Measurements from ENCODE around the gene KATNB1. TPM values are rescaled to one million over a fixed set of nuclear protein-coding genes. Genes with fewer than 3 reads are reported as not detected.

The KATNB1 gene
- polyA plus RNA-seq, 2 of the 4 experiments (the other 2 are of a cell fraction): 21.0 to 21.1 TPM

GRCh38 chr16:57694725-57695679 is 40.6 kb upstream of the KATNB1 start, which contains the start of gene DRC7:
DRC7 (plus strand) TSS chr16:57694806; CDS start chr16:57697950, 3,144 bp downstream.
- WGBS (ENCODE audit: missing lambda C conversion rate): 49% methylated on average over 8 of the region's 8 CpGs
- POLR2A ChIA-PET: no interaction called here

GRCh38 chr16:57695680-57696069 is 39.9 kb upstream of the KATNB1 start:
- ChIA-PET CTCF (interaction anchor here (0.9 to 1.6 kb wide), 2 partner anchors 47 to 105 kb away, joined by 3 to 7 read pairs; no protein-coding TSS in a partner anchor), POLR2A (no interaction called here)
- no peak for DNase-seq (ENCODE audit: low read depth in 1 of 2, low spot score in 1 of 2)
- H3K4me1 ChIP-seq: peaks cover 5% of the 10 kb centered on the region; the same call in 1 of the 3 replicates
- no peaks in the 10 kb centered on the region for H3K9me3 ChIP-seq
- TF ChIP-seq MAFK (IDR thresholded peaks at IDR 0.05; ENCODE audit: partially characterized antibody) (no peak), HEYL (CRISPR knock-in tag; IDR thresholded peaks at IDR 0.05) (no peak), NPAS2 (CRISPR knock-in tag; IDR thresholded peaks at IDR 0.05; ENCODE audit: borderline replicate concordance) (no peak), ZSCAN20 (CRISPR knock-in tag; IDR thresholded peaks at IDR 0.05) (no peak), EHF (CRISPR knock-in tag; IDR thresholded peaks at IDR 0.05) (no peak), ZNF302 (CRISPR knock-in tag; IDR thresholded peaks at IDR 0.05) (no peak), RARB (CRISPR knock-in tag; IDR thresholded peaks at IDR 0.05) (no peak), ELK1 (IDR thresholded peaks at IDR 0.05; ENCODE audit: low read depth, low read length) (no peak), CEBPB (IDR thresholded peaks at IDR 0.05) (no peak), MYC (IDR thresholded peaks at IDR 0.05; ENCODE audit: borderline replicate concordance, low read length) (no peak)
- H3K4me2 ChIP-seq: no peak overlapping the region
- 47% methylated on average over 5 of the region's 5 CpGs for WGBS (ENCODE audit: missing lambda C conversion rate)
- H3K27ac ChIP-seq: no peak overlapping the region
- no peak for FAIRE-seq
- H3K4me3 ChIP-seq: no peak overlapping the region
- no peak for ATAC-seq

More at GRCh38 chr16:57694725-57695679, 40.6 kb upstream of the KATNB1 start, which contains the start of gene DRC7:
- CTCF ChIA-PET: interaction anchor here (0.9 to 1.2 kb wide), 3 partner anchors 104 to 204 kb away, joined by 3 to 4 read pairs (median 3); no protein-coding TSS in a partner anchor
- H3K4me3 ChIP-seq: peak within 1 kb of the TSS; percentile 29; the same call in 1 of the 3 replicates
- H3K4me2 ChIP-seq: peak within 1 kb of the TSS; percentile 72
- H3K4me1 ChIP-seq: peaks cover 5% of the 10 kb centered on the region; the same call in 1 of the 3 replicates
- H3K27ac ChIP-seq: peak within 1 kb of the TSS in 1 of 2 experiments; percentile 64; a peak in 2 of 6 replicates
- no peaks in the 10 kb centered on the region for H3K9me3 ChIP-seq
- DNase-seq (ENCODE audit: low read depth in 1 of 2, low spot score in 1 of 2): peak; percentile 68 to 93
- ATAC-seq: peak; percentile 91 to 96
- TF ChIP-seq SREBF2 (IDR thresholded peaks at IDR 0.05): no peak
- TF ChIP-seq CEBPB (IDR thresholded peaks at IDR 0.05): no peak
- no peak for TF ChIP-seq HEYL (CRISPR knock-in tag; IDR thresholded peaks at IDR 0.05)
- TF ChIP-seq, protein P1, sequence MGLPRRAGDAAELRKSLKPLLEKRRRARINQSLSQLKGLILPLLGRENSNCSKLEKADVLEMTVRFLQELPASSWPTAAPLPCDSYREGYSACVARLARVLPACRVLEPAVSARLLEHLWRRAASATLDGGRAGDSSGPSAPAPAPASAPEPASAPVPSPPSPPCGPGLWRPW (IDR thresholded peaks at IDR 0.05): no peak
- no peak for FAIRE-seq

DNA sequence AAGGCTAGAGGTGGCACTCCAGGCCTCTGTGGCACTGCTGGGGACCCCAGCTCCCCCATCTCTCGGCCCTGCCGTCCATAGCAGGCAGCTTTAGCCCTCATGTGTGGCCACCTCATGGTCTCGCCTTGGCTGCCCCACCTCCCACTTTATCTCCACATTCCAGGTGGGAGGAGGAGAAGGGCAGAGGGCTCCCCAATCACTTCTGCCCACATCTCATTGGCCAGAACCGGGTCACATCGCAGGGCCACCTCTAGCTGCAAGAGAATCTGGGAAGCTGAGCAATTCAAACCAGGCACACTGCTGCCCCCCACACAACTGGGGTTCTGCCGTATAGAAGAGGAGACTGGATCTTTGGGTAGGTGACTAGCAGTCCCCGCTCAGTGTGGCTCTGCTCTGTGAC is 39.3 kb upstream of the KATNB1 start:
- no peak for ATAC-seq
- no peak overlapping the region for H3K27ac ChIP-seq
- TF ChIP-seq SREBF2 (IDR thresholded peaks at IDR 0.05): no peak
- H3K4me3 ChIP-seq: no peak overlapping the region
- no peak overlapping the region for H3K4me2 ChIP-seq
- no peaks in the 10 kb centered on the region for H3K9me3 ChIP-seq
- 71% methylated on average over 7 of the region's 7 CpGs for WGBS (ENCODE audit: missing lambda C conversion rate)
- peaks cover 5% of the 10 kb centered on the region; the same call in 1 of the 3 replicates for H3K4me1 ChIP-seq
- POLR2A ChIA-PET: no interaction called here
- FAIRE-seq: no peak
- CTCF ChIA-PET: interaction anchor here (1.6 kb wide), 1 partner anchor 47 kb away, joined by 7 read pairs; no protein-coding TSS in a partner anchor
- no peak for DNase-seq (ENCODE audit: low read depth in 1 of 2, low spot score in 1 of 2)

- Histone ChIP-seq H3K9me3 (no peaks in the 10 kb centered on the region), H3K4me3 (no peak overlapping the region), H3K4me2 (no peak overlapping the region), H3K27ac (no peak overlapping the region), H3K4me1 (peaks cover 5% of the 10 kb centered on the region; the same call in 1 of the 3 replicates)
- 88% methylated on average over 17 of the region's 17 CpGs for WGBS (ENCODE audit: missing lambda C conversion rate)
- FAIRE-seq (no peak), ATAC-seq (no peak), DNase-seq (ENCODE audit: low read depth in 1 of 2, low spot score in 1 of 2) (no peak)
- ChIA-PET CTCF (interaction anchor here (0.7 to 4.4 kb wide), 4 partner anchors 15 to 122 kb away, joined by 3 to 19 read pairs (median 7); no protein-coding TSS in a partner anchor), POLR2A (no interaction called here)
- TF ChIP-seq KDM5A (IDR thresholded peaks at IDR 0.05) (no peak), HEYL (CRISPR knock-in tag; IDR thresholded peaks at IDR 0.05) (no peak), HOXB13 (CRISPR knock-in tag; IDR thresholded peaks at IDR 0.05; ENCODE audit: low read depth) (no peak), FOSL2 (IDR thresholded peaks at IDR 0.05) (no peak), FOSL2 (CRISPR knock-in tag; IDR thresholded peaks at IDR 0.05) (no peak), MAFK (IDR thresholded peaks at IDR 0.05; ENCODE audit: partially characterized antibody) (no peak), ZC3H11A (IDR thresholded peaks at IDR 0.05) (no peak), CTCF (IDR thresholded peaks at IDR 0.05) (no peak), ZSCAN20 (CRISPR knock-in tag; IDR thresholded peaks at IDR 0.05) (no peak), SREBF2 (IDR thresholded peaks at IDR 0.05) (no peak), BCL3 (IDR thresholded peaks at IDR 0.05) (no peak), EHMT2 (IDR thresholded peaks at IDR 0.05; ENCODE audit: low read depth) (no peak), NR3C1 (IDR thresholded peaks at IDR 0.05) (no peak)
Observed at GRCh38 chr16:57697896-57698537, 37.6 kb upstream of the KATNB1 start.

Measured in A549 (cell line).